SKM-1 (cell line): Measurements from ENCODE around the gene TYSND1.
A peak's percentile ranks its signal among the peaks of the same experiment; 100 is the strongest.
"Not testable (repeated sequence)": the region's sequence is repeated elsewhere in the genome, so short reads cannot be mapped to it uniquely, and the experiment has no call there.

ENCODE experiments used
- DNase-seq: peaks from one replicate; lab custom pipeline; 2025; ENCODE audit not compliant: unreplicated experiment; lab: John Stamatoyannopoulos, UW

Gene TYSND1

GRCh38 chr10:70146489-70147258, at the start of gene TYSND1:
TYSND1 (minus strand) TSS chr10:70146700; CDS start chr10:70146586, 114 bp downstream.
- peak; percentile 92 for DNase-seq

GRCh38 chr10:70193391-70193844, 46.9 kb upstream of the TYSND1 start:
- DNase-seq, result no peak

- no peak for DNase-seq
These were observed 45.9 kb upstream of the TYSND1 start for GRCh38 chr10:70192326-70192968.

- DNase-seq, result no peak
These were observed 45.4 kb upstream of the TYSND1 start for GRCh38 chr10:70191972-70192305.

- no peak for DNase-seq
These were observed 44.9 kb upstream of the TYSND1 start for GRCh38 chr10:70191161-70191971.

- no peak for DNase-seq
These were observed 44.1 kb upstream of the TYSND1 start for GRCh38 chr10:70190581-70190980.

- DNase-seq, result no peak
These were observed 43.6 kb upstream of the TYSND1 start for GRCh38 chr10:70190102-70190501.

- no peak for DNase-seq
These were observed 42.3 kb upstream of the TYSND1 start for GRCh38 chr10:70188768-70189167.

- no peak for DNase-seq
These were observed 40.1 kb upstream of the TYSND1 start for GRCh38 chr10:70186571-70186970.

- DNase-seq, result no peak
These were observed 39.6 kb upstream of the TYSND1 start for GRCh38 chr10:70186090-70186489.

GRCh38 chr10:70183304-70183703, 36.8 kb upstream of the TYSND1 start:
- DNase-seq, result no peak

GRCh38 chr10:70179209-70179608, 32.7 kb upstream of the TYSND1 start:
- DNase-seq, result not testable (repeated sequence)

- no peak for DNase-seq
These were observed 31.7 kb upstream of the TYSND1 start for GRCh38 chr10:70178139-70178725.

- DNase-seq, result no peak
These were observed 29.9 kb upstream of the TYSND1 start for GRCh38 chr10:70176441-70176840.

GRCh38 chr10:70175516-70175915, 29.0 kb upstream of the TYSND1 start:
- no peak for DNase-seq

- DNase-seq, result peak; percentile 68
These were observed 27.7 kb upstream of the TYSND1 start for GRCh38 chr10:70174058-70174741.

- no peak for DNase-seq
These were observed 23.3 kb upstream of the TYSND1 start for GRCh38 chr10:70169649-70170364.

GRCh38 chr10:70169011-70169410, 22.5 kb upstream of the TYSND1 start:
- DNase-seq, result no peak

- no peak for DNase-seq
These were observed 20.7 kb upstream of the TYSND1 start for GRCh38 chr10:70167246-70167645.

GRCh38 chr10:70166394-70166793, 19.9 kb upstream of the TYSND1 start:
- DNase-seq, result no peak
